Measurements from ENCODE around the gene RALGPS2. TPM values are rescaled to one million over a fixed set of nuclear protein-coding genes. Genes with fewer than 3 reads are reported as not detected.

The RALGPS2 gene
- total and polyA plus RNA-seq, 2 of the 8 experiments (the other 6 are each of a cell fraction or from before 2014, with no cell fraction given) = 6.7 to 38.0 TPM

- H3K79me1 ChIP-seq (ENCODE audit: low read depth, low read length) = no peaks in the 10 kb centered on the region
- H3K79me2 ChIP-seq (ENCODE audit: control insufficient read depth in 1 of 2, insufficient read depth in 2 of 2, low read length in 2 of 2) = no peaks in the 10 kb centered on the region
- H3K4me3 ChIP-seq (ENCODE audit: extremely low read depth in 1 of 4, insufficient read depth in 2 of 4, low read depth in 3 of 4, low read length in 4 of 4) = no peak overlapping the region
- H3K9me3 ChIP-seq (ENCODE audit: insufficient read depth in 2 of 2, low read depth in 1 of 2, low read length in 1 of 2) = no peaks in the 10 kb centered on the region
- no peak overlapping the region for H2BK120ac ChIP-seq (replicated peaks; ENCODE audit: low read depth, low read length)
- FAIRE-seq = no peak
- no peak overlapping the region for H2BK20ac ChIP-seq (ENCODE audit: low read length)
- no peak overlapping the region for H2BK15ac ChIP-seq (ENCODE audit: low read length)
- no peaks in the 10 kb centered on the region for H3K4me1 ChIP-seq (replicated peaks in 1 of 4; ENCODE audit: control insufficient read depth in 3 of 4, insufficient read depth in 4 of 4, low read length in 3 of 4)
- H3K14ac ChIP-seq (ENCODE audit: insufficient read length) = no peak overlapping the region
- DNase-seq (ENCODE audit: low read depth in 1 of 2, low spot score in 2 of 2) = no peak
- no peak for TF ChIP-seq CBX5 (IDR thresholded peaks at IDR 0.05; ENCODE audit: low read depth, low read length)
- TF ChIP-seq SAP30 (IDR thresholded peaks at IDR 0.05; ENCODE audit: insufficient read depth, insufficient replicate concordance, low read length) = no peak
- TF ChIP-seq BRCA1 (IDR thresholded peaks at IDR 0.05; ENCODE audit: low read depth, low read length) = no peak
- no peak for TF ChIP-seq GTF2F1 (IDR thresholded peaks at IDR 0.05; ENCODE audit: borderline replicate concordance, low read depth, low read length)
- no peak for TF ChIP-seq SIN3A (conservative IDR thresholded peaks at IDR 0.05 in 1 of 2, IDR thresholded peaks at IDR 0.05 in 1 of 2; ENCODE audit: low read depth in 1 of 2, low read length in 2 of 2)
- TF ChIP-seq KDM4A (IDR thresholded peaks at IDR 0.05; ENCODE audit: low read depth, low read length, severe bottlenecking) = no peak
- H3K36me3 ChIP-seq (ENCODE audit: control insufficient read depth in 2 of 4, insufficient read depth in 4 of 4, low read length in 3 of 4) = no peaks in the 10 kb centered on the region
- POLR2A ChIA-PET (ENCODE audit: partially characterized antibody) = no interaction called here
- H3K27me3 ChIP-seq (replicated peaks in 1 of 4; ENCODE audit: control insufficient read depth in 3 of 4, extremely low read depth in 1 of 4, insufficient read depth in 3 of 4, low read length in 3 of 4) = no peaks in the 10 kb centered on the region
- H2BK5ac ChIP-seq (ENCODE audit: low read depth, low read length) = no peak overlapping the region
- no peak overlapping the region for H3K56ac ChIP-seq (replicated peaks; ENCODE audit: insufficient read length, low read depth, low read length)
- no peak overlapping the region for H3K18ac ChIP-seq (ENCODE audit: extremely low read depth, low read length)
- peak overlapping the region; percentile 69; the same call in 1 of the 2 replicates for H4K8ac ChIP-seq (ENCODE audit: extremely low read depth, insufficient read depth, low read length)
- 92% methylated on average over 22 of the region's 23 CpGs; no CpG with 5 or more reads in 1 of the 2 experiments for WGBS, 2 experiments (ENCODE audit: extremely low coverage in 1 of 2, insufficient coverage in 1 of 2, insufficient read length in 1 of 2, insufficient replicate concordance in 2 of 2, low coverage in 1 of 2, low lambda C conversion rate in 2 of 2, missing lambda C conversion rate in 1 of 2)
- no peak overlapping the region for H4K5ac ChIP-seq (ENCODE audit: insufficient read length, low read depth, low read length)
- H4K91ac ChIP-seq (replicated peaks; ENCODE audit: insufficient read length, low read length) = no peak overlapping the region
- no peak overlapping the region for H3K4ac ChIP-seq (replicated peaks; ENCODE audit: insufficient read length, low read depth, low read length)
- CTCF ChIA-PET (ENCODE audit: partially characterized antibody) = interaction anchor here (0.5 to 1.4 kb wide), 4 partner anchors 9 to 410 kb away, joined by 3 to 4 read pairs (median 3); no protein-coding TSS in a partner anchor
- no peak overlapping the region for H3K23ac ChIP-seq (ENCODE audit: insufficient read length)
- no peak overlapping the region for H2AK5ac ChIP-seq (ENCODE audit: low read depth, low read length)
- H3K4me2 ChIP-seq (ENCODE audit: insufficient read depth in 1 of 2, low read depth in 2 of 2, low read length in 2 of 2) = no peak overlapping the region
- H3K23me2 ChIP-seq (ENCODE audit: low read depth, low read length) = no peaks in the 10 kb centered on the region; the same call in 1 of the 2 replicates
- no peak overlapping the region; the same call in 1 of the 2 replicates for H2AFZ ChIP-seq (ENCODE audit: low read length)
- no peak overlapping the region for H3K9ac ChIP-seq (replicated peaks in 1 of 4; ENCODE audit: extremely low read depth in 1 of 4, low read depth in 3 of 4, low read length in 3 of 4)
- no peak overlapping the region for H3K27ac ChIP-seq (ENCODE audit: low read depth, low read length)
- peak overlapping the region; percentile 60; the same call in 1 of the 2 replicates for H2BK12ac ChIP-seq (ENCODE audit: low read depth, low read length)
- H4K20me1 ChIP-seq (replicated peaks in 1 of 2; ENCODE audit: control insufficient read depth in 1 of 2, insufficient read depth in 2 of 2, low read length in 2 of 2) = no peaks in the 10 kb centered on the region
These were observed 228.7 kb downstream of the RALGPS2 start for GRCh38 chr1:178953538-178954324.
